A549 (cell line): ENCODE results near the gene ARHGAP22.

Experiments used
- BHLHE40 ChIP-seq: IDR thresholded peaks from 2 replicates; pipeline ENCODE4 v1.6.1; 2012; ENCODE audit warnings: low read depth, low read length, inconsistent platforms
- CEBPB ChIP-seq, 2 experiments: fragments of >200 bp in 1 of 2; sonication (Bioruptor Twin) in 1 of 2; formaldehyde crosslinking in 1 of 2; IDR thresholded peaks; 2 replicates each; pipeline ENCODE4 v1.6.1; 2012 to 2016
- CTCF ChIP-seq: fragments of >200 bp; sonication (Bioruptor Twin); formaldehyde crosslinking; IDR thresholded peaks from 3 replicates; pipeline ENCODE4 v1.5.1; 2016
- EP300 ChIP-seq, 2 experiments: fragments of >200 bp; sonication (Bioruptor Twin); formaldehyde crosslinking; IDR thresholded peaks; 2 replicates in 1 of 2; 3 replicates in 1 of 2; pipeline ENCODE4 v1.6.1; 2016 to 2017
- JUN ChIP-seq, 2 experiments: fragments of >200 bp; sonication (Bioruptor Twin); formaldehyde crosslinking; IDR thresholded peaks; 2 replicates in 1 of 2; 3 replicates in 1 of 2; pipeline ENCODE4 v1.6.1; 2016 to 2017
- MYC ChIP-seq: IDR thresholded peaks from 2 replicates; pipeline ENCODE4 v1.6.1; 2012; ENCODE audit warnings: mild to moderate bottlenecking, inconsistent platforms, low read length, improper control_type of control experiment, borderline replicate concordance
- POLR2A ChIP-seq: IDR thresholded peaks from 2 replicates; pipeline ENCODE4 v1.6.1; 2012; ENCODE audit warnings: mild to moderate bottlenecking, low read length
- RCOR1 ChIP-seq: fragments of 150-350 bp; IDR thresholded peaks from 2 replicates; pipeline ENCODE4 v1.6.1; 2014; ENCODE audit warnings: antibody characterized with exemption, low read length, low read depth
- RNF2 ChIP-seq: fragments of 200-600 bp; sonication (generic); IDR thresholded peaks from 2 replicates; pipeline ENCODE4 v1.6.1; 2016; ENCODE audit warnings: low read depth, mild to moderate bottlenecking, antibody characterized with exemption, moderate library complexity, borderline replicate concordance
- TP53 ChIP-seq: fragments of 250-450 bp; sonication (Bioruptor Pico); IDR thresholded peaks from 2 replicates; pipeline ENCODE4 v1.5.0; 2021; ENCODE audit warnings: mild to moderate bottlenecking, moderate library complexity
- TF ChIP-seq, protein P1 (sequence below): IDR thresholded peaks from 2 replicates; pipeline ENCODE4 v1.6.1; 2012
- TF ChIP-seq, protein P2 (sequence below): IDR thresholded peaks from 2 replicates; pipeline ENCODE4 v1.6.1; 2012

- TF ChIP-seq RCOR1: no peak
- TF ChIP-seq JUN (IDR thresholded peaks at IDR 0.05): no peak
- no peak for TF ChIP-seq CTCF
- TF ChIP-seq MYC: no peak
- TF ChIP-seq BHLHE40: no peak
- TF ChIP-seq CEBPB (IDR thresholded peaks at IDR 0.05): no peak
- TF ChIP-seq POLR2A: no peak
- TF ChIP-seq RNF2: no peak
- TF ChIP-seq, protein P1, sequence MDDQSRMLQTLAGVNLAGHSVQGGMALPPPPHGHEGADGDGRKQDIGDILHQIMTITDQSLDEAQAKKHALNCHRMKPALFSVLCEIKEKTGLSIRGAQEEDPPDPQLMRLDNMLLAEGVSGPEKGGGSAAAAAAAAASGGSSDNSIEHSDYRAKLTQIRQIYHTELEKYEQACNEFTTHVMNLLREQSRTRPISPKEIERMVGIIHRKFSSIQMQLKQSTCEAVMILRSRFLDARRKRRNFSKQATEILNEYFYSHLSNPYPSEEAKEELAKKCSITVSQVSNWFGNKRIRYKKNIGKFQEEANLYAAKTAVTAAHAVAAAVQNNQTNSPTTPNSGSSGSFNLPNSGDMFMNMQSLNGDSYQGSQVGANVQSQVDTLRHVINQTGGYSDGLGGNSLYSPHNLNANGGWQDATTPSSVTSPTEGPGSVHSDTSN: no peak
- no peak for TF ChIP-seq TP53
- TF ChIP-seq, protein P2, sequence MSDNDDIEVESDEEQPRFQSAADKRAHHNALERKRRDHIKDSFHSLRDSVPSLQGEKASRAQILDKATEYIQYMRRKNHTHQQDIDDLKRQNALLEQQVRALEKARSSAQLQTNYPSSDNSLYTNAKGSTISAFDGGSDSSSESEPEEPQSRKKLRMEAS: no peak
- TF ChIP-seq EP300 (IDR thresholded peaks at IDR 0.05): no peak
These were observed 135.9 kb downstream of the ARHGAP22 start for GRCh38 chr10:48468866-48469511.
